ENCODE data around the gene TSPY3.
"Not testable (repeated sequence)": the region's sequence is repeated elsewhere in the genome, so short reads cannot be mapped to it uniquely, and the experiment has no call there.

TSPY3 gene

GRCh38 chrY:9398121-9398520, at the start of gene TSPY3:
TSPY3 (plus strand) TSS chrY:9398421; CDS start chrY:9398467, 46 bp downstream.
- not testable (repeated sequence) for DNase-seq (ENCODE audit: low read depth in 2 of 2)

- not testable (repeated sequence) for DNase-seq (ENCODE audit: low read depth in 2 of 2)
These were observed 40.7 kb upstream of the TSPY3 start, which contains the start of gene TSPY8 for GRCh38 chrY:9357497-9357896. TSPY8 (plus strand) TSS chrY:9357797; CDS start chrY:9357843, 46 bp downstream.

- DNase-seq (ENCODE audit: low read depth in 2 of 2) = not testable (repeated sequence)
These were observed 1.7 kb upstream of the TSPY3 start for GRCh38 chrY:9396527-9396926.
